ENCODE measurements around the gene SUN5. TPM values are rescaled to one million over a fixed set of nuclear protein-coding genes. Genes with fewer than 3 reads are reported as not detected.
"Not testable (repeated sequence)": the region's sequence is repeated elsewhere in the genome, so short reads cannot be mapped to it uniquely, and the experiment has no call there.

SUN5 gene
- total RNA-seq, result not detected in 2 replicates

GRCh38 chr20:33004141-33004751, at the start of gene SUN5:
Gene SUN5 (minus strand): TSS chr20:33004433. CDS start chr20:33004340, 93 bp downstream.
- intact Hi-C loops (cut with micrococcal nuclease), result no loop called here
- H3K36me3 Mint-ChIP-seq (ENCODE audit: low read depth), result peaks cover 3% of the 10 kb centered on the region
- no peak within 1 kb of the TSS for H3K27ac Mint-ChIP-seq
- no peak for DNase-seq (ENCODE audit: low spot score)
- H3K9me3 Mint-ChIP-seq, result peaks cover 6% of the 10 kb centered on the region
- peaks cover 2% of the 10 kb centered on the region for H3K4me1 Mint-ChIP-seq (ENCODE audit: low read depth)
- H3K27me3 Mint-ChIP-seq (ENCODE audit: low read depth), result no peaks in the 10 kb centered on the region
- no peak within 1 kb of the TSS for H3K4me3 Mint-ChIP-seq (ENCODE audit: low read depth)

GRCh38 chr20:33053291-33054106, 49.3 kb upstream of the SUN5 start, which contains the start of gene BPIFB3:
Gene BPIFB3 (plus strand): TSS chr20:33053903. CDS start chr20:33055436, 1,533 bp downstream.
- Mint-ChIP-seq H3K27me3 (ENCODE audit: low read depth) (no peaks in the 10 kb centered on the region), H3K4me1 (ENCODE audit: low read depth) (no peaks in the 10 kb centered on the region), H3K27ac (no peak within 1 kb of the TSS), H3K4me3 (ENCODE audit: low read depth) (no peak within 1 kb of the TSS), H3K36me3 (ENCODE audit: low read depth) (no peaks in the 10 kb centered on the region), H3K9me3 (no peaks in the 10 kb centered on the region)
- intact Hi-C loops (cut with micrococcal nuclease), result no loop called here
- no peak for DNase-seq (ENCODE audit: low spot score)

GRCh38 chr20:33051333-33051732, 47.1 kb upstream of the SUN5 start:
- Mint-ChIP-seq H3K9me3 (peaks cover 3% of the 10 kb centered on the region), H3K36me3 (ENCODE audit: low read depth) (no peaks in the 10 kb centered on the region), H3K27ac (no peak overlapping the region), H3K4me1 (ENCODE audit: low read depth) (no peaks in the 10 kb centered on the region), H3K27me3 (ENCODE audit: low read depth) (no peaks in the 10 kb centered on the region), H3K4me3 (ENCODE audit: low read depth) (no peak overlapping the region)
- intact Hi-C loops (cut with micrococcal nuclease), result no loop called here
- DNase-seq (ENCODE audit: low spot score), result no peak

GRCh38 chr20:33046412-33046811, 42.2 kb upstream of the SUN5 start:
- H3K27me3 Mint-ChIP-seq (ENCODE audit: low read depth), result no peaks in the 10 kb centered on the region
- H3K4me1 Mint-ChIP-seq (ENCODE audit: low read depth), result no peaks in the 10 kb centered on the region
- no peak overlapping the region for H3K4me3 Mint-ChIP-seq (ENCODE audit: low read depth)
- H3K27ac Mint-ChIP-seq, result no peak overlapping the region
- no peaks in the 10 kb centered on the region for H3K36me3 Mint-ChIP-seq (ENCODE audit: low read depth)
- intact Hi-C loops (cut with micrococcal nuclease), result no loop called here
- peaks cover 21% of the 10 kb centered on the region for H3K9me3 Mint-ChIP-seq
- DNase-seq (ENCODE audit: low spot score), result no peak

GRCh38 chr20:33045129-33045721, 41.0 kb upstream of the SUN5 start:
- DNase-seq (ENCODE audit: low spot score); H3K36me3 Mint-ChIP-seq (ENCODE audit: low read depth); H3K27ac Mint-ChIP-seq; H3K27me3 Mint-ChIP-seq (ENCODE audit: low read depth); H3K4me3 Mint-ChIP-seq (ENCODE audit: low read depth); intact Hi-C loops (cut with micrococcal nuclease); H3K4me1 Mint-ChIP-seq (ENCODE audit: low read depth): not testable (repeated sequence)
- H3K9me3 Mint-ChIP-seq, result peaks cover 21% of the 10 kb centered on the region

- DNase-seq (ENCODE audit: low spot score), result no peak
- Mint-ChIP-seq H3K27me3 (ENCODE audit: low read depth) (no peaks in the 10 kb centered on the region), H3K9me3 (peaks cover 21% of the 10 kb centered on the region), H3K36me3 (ENCODE audit: low read depth) (no peaks in the 10 kb centered on the region), H3K27ac (no peak overlapping the region), H3K4me3 (ENCODE audit: low read depth) (no peak overlapping the region), H3K4me1 (ENCODE audit: low read depth) (no peaks in the 10 kb centered on the region)
- intact Hi-C loops (cut with micrococcal nuclease), result no loop called here
Observed at GRCh38 chr20:33043731-33044181, 39.5 kb upstream of the SUN5 start.

- Mint-ChIP-seq H3K4me1 (ENCODE audit: low read depth) (no peaks in the 10 kb centered on the region), H3K9me3 (peaks cover 21% of the 10 kb centered on the region), H3K4me3 (ENCODE audit: low read depth) (no peak overlapping the region), H3K27me3 (ENCODE audit: low read depth) (peaks cover 3% of the 10 kb centered on the region), H3K36me3 (ENCODE audit: low read depth) (no peaks in the 10 kb centered on the region), H3K27ac (no peak overlapping the region)
- no peak for DNase-seq (ENCODE audit: low spot score)
- intact Hi-C loops (cut with micrococcal nuclease), result no loop called here
Observed at GRCh38 chr20:33042983-33043730, 38.9 kb upstream of the SUN5 start.

GRCh38 chr20:33042430-33042829, 38.2 kb upstream of the SUN5 start:
- peaks cover 21% of the 10 kb centered on the region for H3K9me3 Mint-ChIP-seq
- no peaks in the 10 kb centered on the region for H3K36me3 Mint-ChIP-seq (ENCODE audit: low read depth)
- intact Hi-C loops (cut with micrococcal nuclease), result no loop called here
- no peak for DNase-seq (ENCODE audit: low spot score)
- no peaks in the 10 kb centered on the region for H3K4me1 Mint-ChIP-seq (ENCODE audit: low read depth)
- H3K4me3 Mint-ChIP-seq (ENCODE audit: low read depth), result no peak overlapping the region
- H3K27ac Mint-ChIP-seq, result no peak overlapping the region
- peaks cover 3% of the 10 kb centered on the region for H3K27me3 Mint-ChIP-seq (ENCODE audit: low read depth)

- H3K27ac Mint-ChIP-seq, result no peak overlapping the region
- peaks cover 3% of the 10 kb centered on the region for H3K27me3 Mint-ChIP-seq (ENCODE audit: low read depth)
- no peaks in the 10 kb centered on the region for H3K36me3 Mint-ChIP-seq (ENCODE audit: low read depth)
- H3K4me3 Mint-ChIP-seq (ENCODE audit: low read depth), result no peak overlapping the region
- DNase-seq (ENCODE audit: low spot score), result no peak
- intact Hi-C loops (cut with micrococcal nuclease), result no loop called here
- no peaks in the 10 kb centered on the region for H3K4me1 Mint-ChIP-seq (ENCODE audit: low read depth)
- H3K9me3 Mint-ChIP-seq, result no peaks in the 10 kb centered on the region
Observed at GRCh38 chr20:33038243-33038642, 34.0 kb upstream of the SUN5 start.

GRCh38 chr20:33037456-33037855, 33.2 kb upstream of the SUN5 start:
- H3K36me3 Mint-ChIP-seq (ENCODE audit: low read depth), result no peaks in the 10 kb centered on the region
- H3K4me1 Mint-ChIP-seq (ENCODE audit: low read depth), result no peaks in the 10 kb centered on the region
- no peaks in the 10 kb centered on the region for H3K9me3 Mint-ChIP-seq
- peaks cover 3% of the 10 kb centered on the region for H3K27me3 Mint-ChIP-seq (ENCODE audit: low read depth)
- no peak overlapping the region for H3K27ac Mint-ChIP-seq
- no peak for DNase-seq (ENCODE audit: low spot score)
- intact Hi-C loops (cut with micrococcal nuclease), result no loop called here
- no peak overlapping the region for H3K4me3 Mint-ChIP-seq (ENCODE audit: low read depth)

- Mint-ChIP-seq H3K27ac (no peak overlapping the region), H3K4me3 (ENCODE audit: low read depth) (no peak overlapping the region), H3K4me1 (ENCODE audit: low read depth) (no peaks in the 10 kb centered on the region), H3K36me3 (ENCODE audit: low read depth) (no peaks in the 10 kb centered on the region), H3K27me3 (ENCODE audit: low read depth) (peaks cover 3% of the 10 kb centered on the region), H3K9me3 (no peaks in the 10 kb centered on the region)
- DNase-seq (ENCODE audit: low spot score), result no peak
- intact Hi-C loops (cut with micrococcal nuclease), result no loop called here
Observed at GRCh38 chr20:33034901-33035492, 30.8 kb upstream of the SUN5 start.

- intact Hi-C loops (cut with micrococcal nuclease), result no loop called here
- Mint-ChIP-seq H3K9me3 (no peaks in the 10 kb centered on the region), H3K27me3 (ENCODE audit: low read depth) (peaks cover 3% of the 10 kb centered on the region), H3K36me3 (ENCODE audit: low read depth) (no peaks in the 10 kb centered on the region), H3K4me3 (ENCODE audit: low read depth) (no peak overlapping the region), H3K27ac (no peak overlapping the region), H3K4me1 (ENCODE audit: low read depth) (no peaks in the 10 kb centered on the region)
- DNase-seq (ENCODE audit: low spot score), result no peak
Observed at GRCh38 chr20:33034115-33034514, 29.9 kb upstream of the SUN5 start.
